Head of caudate nucleus (tissue), 42 donors: ENCODE measurements around the gene RCN1.
"Not testable (repeated sequence)": the region's sequence is repeated elsewhere in the genome, so short reads cannot be mapped to it uniquely, and the experiment has no call there.

Source experiments
- DNase-seq, 42 donors: peaks; one replicate each; pipeline versions ENCODE4 v3.0.0 to v3.0.0-alpha.2; 2020 to 2021; ENCODE audit warnings: mixed read lengths in 7 of 42
- intact Hi-C: fragments of 100-400 bp; cut with DNase I; formaldehyde crosslinking; loops from one replicate; pipeline ENCODE4 v1.15.0; 2022

The RCN1 gene

GRCh38 chr11:32090545-32091370 is at the start of gene RCN1:
TSS of gene RCN1 (plus strand) at chr11:32091074. CDS start at chr11:32091197, 123 bp downstream.
- intact Hi-C loops, result no loop called here
- DNase-seq, result peak in 38 of 42 donors; percentile 22 to 72 (median 52)

DNA sequence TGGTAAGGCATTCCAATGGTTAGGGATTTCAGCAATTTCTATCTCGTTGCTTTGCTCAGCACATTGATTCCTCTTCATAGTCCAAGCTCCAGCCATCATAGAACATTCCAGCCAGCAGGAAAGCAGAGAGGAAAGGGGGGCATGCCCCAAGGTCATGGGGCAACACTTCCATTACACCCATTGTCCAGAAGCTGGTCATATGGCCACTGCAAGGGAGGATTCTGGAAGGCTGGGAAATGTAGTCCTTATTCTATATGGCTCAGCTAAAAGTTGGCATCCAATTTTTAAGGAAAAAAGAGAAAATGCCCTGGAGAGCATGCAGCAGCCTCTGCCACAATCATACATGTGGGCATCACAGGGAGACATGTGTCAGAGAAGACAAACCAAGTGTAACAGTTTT is 47.1 kb upstream of the RCN1 start:
- no peak for DNase-seq
- intact Hi-C loops, result no loop called here

DNA sequence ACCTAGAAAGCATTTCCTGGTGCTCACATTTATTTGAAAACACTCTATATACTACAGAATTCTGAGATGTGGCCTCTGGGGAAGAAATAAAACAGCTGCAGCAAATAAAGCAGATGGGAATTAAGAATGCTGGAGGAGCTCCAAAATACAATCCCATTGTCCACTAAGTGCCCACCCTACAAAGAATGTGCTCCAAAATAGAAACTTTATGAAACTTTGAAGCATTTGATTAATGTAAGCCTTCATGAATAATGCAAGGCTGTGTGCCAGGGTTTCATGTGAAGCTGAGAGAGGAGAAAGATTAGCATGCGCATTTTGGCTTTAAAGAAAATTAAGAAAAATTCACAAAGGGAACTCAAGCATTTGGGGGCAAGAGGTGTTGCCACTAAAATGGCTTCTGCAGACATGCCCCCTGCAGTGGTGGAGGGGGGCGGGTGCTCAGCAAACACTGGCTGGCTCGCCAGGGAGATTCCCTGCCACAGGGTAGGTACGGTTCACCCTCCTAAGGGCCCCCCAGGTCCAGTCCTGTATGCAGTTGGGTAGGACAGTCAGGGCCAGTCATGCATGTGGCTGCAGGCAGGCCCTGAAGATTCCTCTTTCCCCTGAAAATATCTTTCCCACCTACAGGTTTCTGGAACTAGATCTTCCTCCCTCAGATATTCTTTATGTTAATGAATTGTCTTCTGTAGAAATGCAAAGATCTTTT is 46.6 kb upstream of the RCN1 start:
- intact Hi-C loops, result no loop called here
- peak in 1 of 42 donors; percentile 16 for DNase-seq

DNA sequence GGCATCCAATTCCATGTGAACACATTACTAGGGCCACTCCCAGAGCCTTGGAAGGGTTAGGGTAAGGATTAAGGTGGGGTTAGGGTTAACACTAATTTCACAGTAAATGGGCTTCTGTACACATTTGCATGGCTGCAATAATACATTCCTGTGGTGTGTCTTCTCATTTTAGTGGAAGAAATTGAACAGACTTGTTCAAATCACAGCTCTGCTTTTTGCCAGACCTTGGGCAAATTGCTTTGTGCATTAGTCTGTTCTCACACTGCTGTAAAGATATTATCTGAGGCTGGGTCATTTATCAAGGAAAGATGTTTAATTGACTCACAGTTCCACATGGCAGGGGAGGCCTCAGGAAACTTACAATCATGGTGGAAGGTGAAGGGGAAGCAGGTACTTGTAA is 45.4 kb upstream of the RCN1 start:
- intact Hi-C loops, result no loop called here
- DNase-seq, result no peak

DNA sequence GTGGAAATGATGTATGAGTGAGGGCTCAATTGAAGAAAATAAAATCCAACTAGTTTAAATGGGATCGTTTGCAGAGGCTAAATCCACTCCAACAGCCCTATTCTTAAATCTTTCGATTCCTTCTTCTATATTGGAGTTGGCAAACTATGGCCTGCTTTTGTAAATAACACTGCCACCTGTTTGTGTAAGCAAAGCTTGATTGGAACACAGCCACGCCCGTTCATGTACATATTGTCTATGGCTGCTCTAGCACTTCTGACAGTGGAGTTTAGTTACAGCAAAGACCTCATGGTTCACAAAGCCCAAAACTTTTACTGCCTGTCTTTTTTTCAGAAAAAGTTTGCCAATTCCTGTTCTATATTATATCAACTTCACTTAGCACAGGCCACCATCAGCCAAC is 40.6 kb upstream of the RCN1 start:
- intact Hi-C loops, result loop anchor here (5.0 to 10.0 kb wide), 2 partner anchors 127 to 255 kb away; no protein-coding TSS in a partner anchor

DNA sequence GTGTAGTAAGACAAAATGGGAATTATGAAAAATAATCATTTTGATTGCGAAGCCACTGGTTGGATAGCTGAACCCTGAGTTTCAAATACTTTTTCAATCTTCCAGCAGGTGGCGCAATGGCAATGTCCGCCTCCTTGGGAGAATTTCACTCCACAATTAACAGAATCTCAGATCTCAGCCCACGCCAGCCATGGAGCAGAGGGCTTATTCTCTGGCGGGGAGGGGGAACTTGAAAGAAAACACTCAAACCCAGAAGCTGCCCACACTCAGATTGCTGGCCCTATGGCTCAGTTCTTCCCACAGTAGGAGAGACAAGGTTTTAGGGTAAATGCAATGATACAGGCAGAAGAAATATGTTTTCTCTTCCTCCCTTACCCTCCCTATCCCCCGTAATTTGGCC is 38.7 kb upstream of the RCN1 start:
- intact Hi-C loops, result loop anchor here (5.0 to 10.0 kb wide), 2 partner anchors 125 to 253 kb away; no protein-coding TSS in a partner anchor
- DNase-seq, result peak; percentile 42 to 91 (median 73)

More for the DNA sequence above, 40.6 kb upstream of the RCN1 start:
- no peak for DNase-seq

GRCh38 chr11:32053151-32053888 is 37.6 kb upstream of the RCN1 start:
- intact Hi-C loops, result loop anchor here (5.0 to 10.0 kb wide), 2 partner anchors 124 to 251 kb away; no protein-coding TSS in a partner anchor
- DNase-seq, result no peak

GRCh38 chr11:32055861-32056260 is 35.0 kb upstream of the RCN1 start:
- no peak for DNase-seq
- intact Hi-C loops, result loop anchor here (10.0 kb wide), 1 partner anchor 249 kb away; no protein-coding TSS in a partner anchor

DNA sequence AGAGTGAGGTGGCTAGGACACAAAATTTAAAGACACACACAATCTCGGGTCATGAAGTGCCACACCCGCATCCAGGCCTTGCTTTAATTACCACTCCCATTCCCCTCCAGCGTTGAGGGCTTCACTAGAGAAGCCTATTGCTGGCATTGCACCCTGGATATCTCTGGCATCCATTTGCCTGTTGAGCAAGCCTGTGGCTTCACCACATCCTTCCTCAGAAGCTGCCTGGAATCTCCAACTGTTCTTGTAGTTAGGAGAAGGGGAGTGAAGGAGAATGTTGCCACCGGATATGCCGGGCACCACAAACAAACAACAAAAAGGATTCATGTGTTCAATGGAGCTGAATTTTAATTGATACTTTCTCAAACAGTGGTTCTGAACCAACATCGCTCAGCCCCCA is 34.4 kb upstream of the RCN1 start:
- no peak for DNase-seq
- intact Hi-C loops, result loop anchor here (10.0 kb wide), 1 partner anchor 248 kb away; no protein-coding TSS in a partner anchor

DNA sequence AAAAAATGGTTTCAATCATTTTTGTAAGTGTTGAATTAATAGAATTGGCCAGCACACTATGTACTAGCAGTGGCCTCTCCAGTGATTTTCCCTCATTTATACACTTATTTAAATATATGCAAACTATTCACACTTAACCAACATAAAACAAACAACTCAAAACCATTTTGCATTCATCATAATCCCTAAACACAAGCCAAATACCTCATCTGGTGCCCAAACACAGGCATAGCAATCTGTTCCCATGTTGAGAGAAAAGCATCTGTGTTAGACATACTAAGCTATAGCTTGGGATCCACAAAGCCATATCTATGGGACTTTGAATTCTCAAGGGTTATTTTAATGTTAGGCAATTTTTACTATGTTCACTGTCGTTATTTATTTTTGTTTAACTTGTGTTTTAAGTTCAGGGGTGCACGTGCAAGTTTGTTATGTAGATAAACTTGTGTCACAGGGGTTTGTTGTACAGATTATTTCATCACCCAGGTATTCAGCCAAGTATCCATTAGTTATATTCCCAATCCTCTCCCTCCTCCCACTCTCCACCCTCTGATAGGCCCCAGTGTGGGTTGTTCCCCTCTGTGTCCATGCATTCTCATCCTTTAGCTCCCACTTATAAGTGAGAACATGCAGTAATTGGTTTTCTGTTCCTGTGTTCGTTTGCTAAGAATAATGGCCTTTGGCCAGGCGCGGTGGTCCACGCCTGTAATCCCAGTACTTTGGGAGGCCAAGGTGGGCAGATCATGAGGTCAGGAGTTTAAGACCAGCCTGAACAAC is 31.0 kb upstream of the RCN1 start:
- no peak for DNase-seq
- intact Hi-C loops, result loop anchor here (10.0 kb wide), 1 partner anchor 245 kb away; no protein-coding TSS in a partner anchor

GRCh38 chr11:32062540-32062939 is 28.3 kb upstream of the RCN1 start:
- peak in 17 of 42 donors; percentile 6 to 70 (median 28) for DNase-seq
- intact Hi-C loops, result no loop called here

GRCh38 chr11:32063031-32063430 is 27.8 kb upstream of the RCN1 start:
- DNase-seq, intact Hi-C loops: not testable (repeated sequence)

- intact Hi-C loops, result no loop called here
- DNase-seq, result no peak
Observed at GRCh38 chr11:32065865-32066629, 24.8 kb upstream of the RCN1 start.

DNA sequence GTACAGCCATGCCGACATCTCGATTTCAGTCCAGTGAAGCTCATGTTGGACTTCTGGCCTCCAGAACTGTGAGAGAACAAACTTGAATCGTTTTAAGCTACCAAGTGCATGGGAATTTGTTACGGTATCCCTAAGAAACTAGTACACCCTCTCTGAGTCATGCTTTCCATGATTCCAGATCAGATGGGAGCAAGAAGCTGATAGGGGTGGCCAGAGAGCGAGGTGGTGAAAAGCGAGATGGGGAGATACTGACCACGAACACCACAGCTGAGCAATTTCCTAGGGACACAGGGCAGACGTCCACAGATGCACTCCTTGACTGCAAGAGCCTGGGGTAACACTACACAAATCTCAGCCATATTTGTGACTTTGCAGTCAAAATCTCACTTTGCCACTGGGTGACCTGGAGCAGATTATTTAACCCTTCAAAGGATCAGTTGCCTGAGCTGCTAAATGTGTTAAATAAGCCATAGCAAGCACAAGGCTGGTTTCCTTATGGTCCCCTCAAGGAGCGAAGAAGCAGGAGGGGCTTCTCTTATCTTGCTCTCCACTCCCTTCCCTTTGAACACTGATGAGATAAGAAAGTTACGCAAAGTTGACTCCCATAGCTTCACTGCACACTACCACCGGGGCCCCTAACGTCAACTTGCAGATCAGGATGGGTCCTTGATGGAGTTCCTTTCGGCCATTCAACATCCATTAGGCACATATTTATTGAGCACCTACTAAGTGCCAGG is 22.6 kb upstream of the RCN1 start:
- no peak for DNase-seq
- intact Hi-C loops, result no loop called here

- intact Hi-C loops, result no loop called here
Observed at GRCh38 chr11:32069361-32070058, 21.4 kb upstream of the RCN1 start.

DNA sequence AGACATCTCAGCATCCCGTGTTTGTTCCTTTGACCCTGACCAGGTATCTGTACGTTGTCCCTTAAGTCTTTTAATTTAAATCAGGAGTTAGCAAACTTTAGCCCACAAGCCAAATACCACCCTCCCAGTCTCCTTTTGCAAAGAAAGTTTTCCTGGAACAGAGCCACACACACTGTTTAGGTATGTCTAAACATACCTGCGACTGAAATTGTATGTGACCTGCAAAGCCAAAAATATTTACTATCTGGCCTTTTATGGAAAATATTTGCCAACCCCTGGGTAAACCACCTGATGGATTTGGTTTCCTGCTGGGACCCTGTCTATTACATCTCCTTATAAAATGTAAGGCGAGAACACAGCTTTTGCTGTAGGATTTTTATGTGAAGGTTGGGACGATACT is 20.2 kb upstream of the RCN1 start:
- intact Hi-C loops, result no loop called here
- no peak for DNase-seq

More at GRCh38 chr11:32069361-32070058, 21.4 kb upstream of the RCN1 start:
- no peak for DNase-seq
